IPS-18c (cell line): Measurements from ENCODE around the gene USP17L19.
"Not testable (repeated sequence)": the region's sequence is repeated elsewhere in the genome, so short reads cannot be mapped to it uniquely, and the experiment has no call there.

ENCODE experiments used
- H3K4me3 ChIP-seq: 2 replicates; pipeline ENCODE4 v1.7.0; 2013; ENCODE audit warnings: low read depth, mild to moderate bottlenecking, low read length, moderate library complexity; ENCODE audit not compliant: insufficient read depth
- H3K9me3 ChIP-seq: one replicate; pipeline ENCODE4 v1.6.1; 2013; ENCODE audit warnings: mild to moderate bottlenecking, low read length, moderate library complexity; ENCODE audit not compliant: control insufficient read depth, insufficient read depth

Gene USP17L19

GRCh38 chr4:9253078-9253477, at the start of gene USP17L19:
USP17L19 (plus strand) TSS chr4:9253378; CDS start chr4:9253378, 0 bp downstream.
- H3K4me3 ChIP-seq, result not testable (repeated sequence)

GRCh38 chr4:9210357-9210756, 42.8 kb upstream of the USP17L19 start, which contains the start of gene USP17L10:
USP17L10 (plus strand) TSS chr4:9210657; CDS start chr4:9210657, 0 bp downstream.
- H3K9me3 ChIP-seq, H3K4me3 ChIP-seq: not testable (repeated sequence)

More at GRCh38 chr4:9253078-9253477, at the start of gene USP17L19:
- H3K9me3 ChIP-seq, result not testable (repeated sequence)

- H3K9me3 ChIP-seq, H3K4me3 ChIP-seq: not testable (repeated sequence)
These were observed 38.5 kb upstream of the USP17L19 start for GRCh38 chr4:9214701-9215100.

GRCh38 chr4:9215105-9215504, 38.1 kb upstream of the USP17L19 start, which contains the start of gene USP17L11:
USP17L11 (plus strand) TSS chr4:9215405; CDS start chr4:9215405, 0 bp downstream.
- H3K9me3 ChIP-seq, H3K4me3 ChIP-seq: not testable (repeated sequence)

GRCh38 chr4:9219852-9220251, 33.3 kb upstream of the USP17L19 start, which contains the start of gene USP17L12:
USP17L12 (plus strand) TSS chr4:9220152; CDS start chr4:9220152, 0 bp downstream.
- H3K4me3 ChIP-seq, H3K9me3 ChIP-seq: not testable (repeated sequence)

GRCh38 chr4:9224596-9224995, 28.6 kb upstream of the USP17L19 start, which contains the start of gene USP17L13:
USP17L13 (plus strand) TSS chr4:9224896; CDS start chr4:9224896, 0 bp downstream.
- H3K4me3 ChIP-seq, H3K9me3 ChIP-seq: not testable (repeated sequence)

GRCh38 chr4:9230249-9230648, 22.9 kb upstream of the USP17L19 start:
- H3K4me3 ChIP-seq, H3K9me3 ChIP-seq: not testable (repeated sequence)

- H3K4me3 ChIP-seq, H3K9me3 ChIP-seq: not testable (repeated sequence)
These were observed 19.1 kb upstream of the USP17L19 start, which contains the start of gene USP17L15 for GRCh38 chr4:9234085-9234484. USP17L15 (plus strand) TSS chr4:9234385; CDS start chr4:9234385, 0 bp downstream.

GRCh38 chr4:9238461-9238860, 14.7 kb upstream of the USP17L19 start:
- not testable (repeated sequence) for H3K4me3 ChIP-seq, H3K9me3 ChIP-seq

- H3K9me3 ChIP-seq, H3K4me3 ChIP-seq: not testable (repeated sequence)
These were observed 9.6 kb upstream of the USP17L19 start, which contains the start of gene USP17L17 for GRCh38 chr4:9243579-9243978. USP17L17 (plus strand) TSS chr4:9243879; CDS start chr4:9243879, 0 bp downstream.

GRCh38 chr4:9247953-9248680, 5.1 kb upstream of the USP17L19 start, which contains the start of gene USP17L18:
USP17L18 (plus strand) TSS chr4:9248630; CDS start chr4:9248630, 0 bp downstream.
- H3K9me3 ChIP-seq, H3K4me3 ChIP-seq: not testable (repeated sequence)

- H3K9me3 ChIP-seq, H3K4me3 ChIP-seq: not testable (repeated sequence)
These were observed 4.6 kb downstream of the USP17L19 start, which contains the start of gene USP17L20 for GRCh38 chr4:9257824-9258223. USP17L20 (plus strand) TSS chr4:9258124; CDS start chr4:9258124, 0 bp downstream.

GRCh38 chr4:9262572-9262971, 9.4 kb downstream of the USP17L19 start, which contains the start of gene USP17L21:
USP17L21 (plus strand) TSS chr4:9262872; CDS start chr4:9262872, 0 bp downstream.
- not testable (repeated sequence) for H3K4me3 ChIP-seq, H3K9me3 ChIP-seq

GRCh38 chr4:9267319-9267718, 14.1 kb downstream of the USP17L19 start, which contains the start of gene USP17L22:
USP17L22 (plus strand) TSS chr4:9267619; CDS start chr4:9267619, 0 bp downstream.
- H3K4me3 ChIP-seq, H3K9me3 ChIP-seq: not testable (repeated sequence)

- not testable (repeated sequence) for H3K4me3 ChIP-seq, H3K9me3 ChIP-seq
These were observed 18.5 kb downstream of the USP17L19 start for GRCh38 chr4:9271719-9272118.
